K562 (cell line): ENCODE data around the gene ELAVL3. TPM values are rescaled to one million over a fixed set of nuclear protein-coding genes. Genes with fewer than 3 reads are reported as not detected.

Source experiments
- ATAC-seq: fragments of 200-7000 bp; cut with Tn5 transposase; 3 replicates; pipeline ENCODE4 v1.9.1; 2020; ENCODE audit warnings: moderate library complexity
- BruUV-seq: library from RNA; stranded (reverse); fragments of 400-500 nt; replicated peaks from 2 replicates; lab custom pipeline; 2021; lab: Mats Ljungman, UMichigan
- CTCF ChIA-PET: fragments of 300-600 bp; formaldehyde crosslinking; extraction: SDS; loops from one replicate; lab custom pipeline; 2021; ENCODE audit warnings: low intra/inter-chr PET ratio; lab: Yijun Ruan, JAX
- POLR2A ChIA-PET: fragments of 300-600, 350-650 bp; sonication (Branson Sonifier 250); formaldehyde crosslinking; extraction: SDS; loops from one replicate; lab custom pipeline; 2021; ENCODE audit warnings: antibody characterized with exemption, inconsistent platforms; lab: Yijun Ruan, JAX
- DNase-seq, 4 experiments: peaks; one replicate each; pipeline versions ENCODE4 v3.0.0 to v3.0.0-alpha.2; 2011 to 2018; ENCODE audit warnings: low spot score in 3 of 4, mixed read lengths in 3 of 4; ENCODE audit errors: extremely low read depth in 1 of 4
- FAIRE-seq: peaks from 2 replicates; lab custom pipeline; 2011; peaks lifted over from hg19 to GRCh38; lab: Jason Lieb, UNC
- H2AFZ ChIP-seq: 2 replicates; pipeline ENCODE4 v1.6.0; 2011; ENCODE audit warnings: low read depth, low read length, control low read depth, inconsistent platforms
- H3K27ac ChIP-seq: fragments of 200-600 bp; 3 replicates; pipeline ENCODE4 v1.8.0; 2011; ENCODE audit warnings: low read depth, mild to moderate bottlenecking, control low read depth, inconsistent platforms, low read length, moderate library complexity, mixed read lengths; ENCODE audit errors: extremely low read depth
- H3K27me3 ChIP-seq, 2 experiments: fragments of 300-600 bp in 1 of 2; 2 replicates in 1 of 2; 3 replicates in 1 of 2; pipeline versions ENCODE4 v1.6.0 to v1.8.0; 2011; ENCODE audit warnings: inconsistent platforms in 2 of 2, low read length in 2 of 2, mild to moderate bottlenecking in 1 of 2, mixed read lengths in 1 of 2, moderate library complexity in 1 of 2; ENCODE audit not compliant: control insufficient read depth in 2 of 2, insufficient read depth in 2 of 2
- H3K36me3 ChIP-seq: fragments of 300-600 bp; 3 replicates; pipeline ENCODE4 v1.8.0; 2011; ENCODE audit warnings: mild to moderate bottlenecking, low read length, inconsistent platforms; ENCODE audit not compliant: control insufficient read depth, insufficient read depth
- H3K4me1 ChIP-seq, 2 experiments: fragments of 200-600 bp in 1 of 2; replicated peaks in 1 of 2; 2 replicates in 1 of 2; 3 replicates in 1 of 2; pipeline versions ENCODE4 v1.5.1 to v1.8.0; 2011; ENCODE audit warnings: inconsistent platforms in 2 of 2, low read length in 2 of 2, mild to moderate bottlenecking in 1 of 2, mixed read lengths in 1 of 2, moderate library complexity in 1 of 2; ENCODE audit not compliant: control insufficient read depth in 2 of 2, insufficient read depth in 2 of 2
- H3K4me2 ChIP-seq: 2 replicates; pipeline ENCODE4 v1.6.1; 2011; ENCODE audit warnings: low read length, control low read depth, inconsistent platforms, mixed read lengths; ENCODE audit not compliant: insufficient read depth
- H3K4me3 ChIP-seq: fragments of 200-600 bp; sonication (generic), shearing (Covaris generic); 2 replicates; pipeline ENCODE4 v1.5.1; 2016; ENCODE audit warnings: control low read depth, inconsistent platforms
- H3K79me2 ChIP-seq: fragments of 200-600 bp; 3 replicates; pipeline ENCODE4 v1.8.0; 2011; ENCODE audit warnings: low read length, inconsistent platforms; ENCODE audit not compliant: control insufficient read depth, insufficient read depth
- H3K9ac ChIP-seq, 2 experiments: 2 replicates each; pipeline versions ENCODE4 v1.6.0 to v1.6.1; 2011; ENCODE audit warnings: low read depth in 2 of 2, low read length in 2 of 2, control low read depth in 1 of 2, inconsistent platforms in 1 of 2, mild to moderate bottlenecking in 1 of 2, mixed read lengths in 1 of 2; ENCODE audit not compliant: insufficient read depth in 1 of 2
- H3K9me1 ChIP-seq: one replicate; pipeline ENCODE4 v1.6.0; 2011; ENCODE audit warnings: inconsistent platforms, mild to moderate bottlenecking, low read length, moderate library complexity; ENCODE audit not compliant: control insufficient read depth, insufficient read depth
- H3K9me3 ChIP-seq: replicated peaks from 2 replicates; pipeline ENCODE4 v1.5.1; 2011; ENCODE audit warnings: low read depth, low read length, inconsistent platforms; ENCODE audit not compliant: control insufficient read depth, insufficient read depth
- H4K20me1 ChIP-seq: replicated peaks from 2 replicates; pipeline ENCODE4 v1.6.1; 2011; ENCODE audit warnings: low read length, inconsistent platforms, mixed read lengths; ENCODE audit not compliant: control insufficient read depth, insufficient read depth
- BRCA1 ChIP-seq, 2 experiments: fragments of 450-650 bp in 1 of 2; sonication (generic) in 1 of 2; formaldehyde crosslinking in 1 of 2; IDR thresholded peaks; 2 replicates each; pipeline versions ENCODE4 v1.5.0 to v1.6.1; 2017 to 2020; ENCODE audit warnings: mild to moderate bottlenecking in 1 of 2, missing genetic modification reagents in 1 of 2
- EWSR1 ChIP-seq: fragments of 450-650 bp; IDR thresholded peaks from 2 replicates; pipeline ENCODE4 v1.6.1; 2018; ENCODE audit warnings: borderline replicate concordance, mild to moderate bottlenecking, low read depth, moderate library complexity; ENCODE audit not compliant: partially characterized antibody
- HMGN3 ChIP-seq: IDR thresholded peaks from 2 replicates; pipeline ENCODE4 v1.6.1; 2011; ENCODE audit warnings: borderline replicate concordance, low read depth, mild to moderate bottlenecking, mixed read lengths, low read length; ENCODE audit not compliant: insufficient read length; ENCODE audit errors: extremely low read depth
- KLF10 ChIP-seq: fragments of 250-450 bp; sonication (Bioruptor Pico); IDR thresholded peaks from 2 replicates; pipeline ENCODE4 v1.6.1; 2021; ENCODE audit warnings: matching md5 sums
- NRF1 ChIP-seq, 2 experiments: fragments of 450-650 bp; IDR thresholded peaks in 1 of 2; conservative IDR thresholded peaks in 1 of 2; 2 replicates each; pipeline ENCODE4 v1.6.1; 2014; ENCODE audit warnings: mild to moderate bottlenecking in 2 of 2
- POLR2AphosphoS2 ChIP-seq: IDR thresholded peaks from 2 replicates; pipeline ENCODE4 v1.6.1; 2012; ENCODE audit warnings: low read length, improper control_type of control experiment
- SRF ChIP-seq, 2 experiments: fragments of 250-450, 450-650 bp in 1 of 2; sonication (Bioruptor Pico) in 1 of 2; sonication (generic) in 1 of 2; formaldehyde crosslinking; IDR thresholded peaks; 2 replicates each; pipeline versions ENCODE4 v1.5.0 to v1.5.1; 2020 to 2022; ENCODE audit warnings: mild to moderate bottlenecking in 1 of 2, missing genetic modification reagents in 1 of 2
- ZBTB1 ChIP-seq: sonication (generic); formaldehyde crosslinking; IDR thresholded peaks from 2 replicates; pipeline ENCODE4 v1.8.1; 2023; ENCODE audit warnings: missing genetic modification reagents, low read depth, mild to moderate bottlenecking, borderline replicate concordance
- ZNF24 ChIP-seq: fragments of 450-650 bp; IDR thresholded peaks from 2 replicates; pipeline ENCODE4 v1.6.1; 2016
- WGBS: fragments of 100-300 bp; shearing (Covaris generic); methylation state at CpG from one replicate; pipeline ENCODE4 v1.1.6; 2016; ENCODE audit warnings: low coverage, mixed read lengths; ENCODE audit not compliant: insufficient coverage; ENCODE audit errors: missing lambda C conversion rate; 5-methylcytosine and 5-hydroxymethylcytosine counted together
- in situ Hi-C: fragments of 300-500 bp; cut with MboI; formaldehyde crosslinking; loops from 4 replicates; pipeline ENCODE4 v1.15.0; 2018; ENCODE audit warnings: inconsistent platforms, mixed read lengths
- intact Hi-C: fragments of 100-400 bp; cut with micrococcal nuclease; formaldehyde crosslinking; loops from 2 replicates; pipeline ENCODE4 v1.14.2; 2022
- polyA plus RNA-seq, 8 experiments: library from polyadenylated mRNA; depleted of rRNA in 4 of 8; stranded (reverse) in 5 of 8; unstranded in 3 of 8; fragments of >200 nt; fragmentation: Nextera tagmentation in 2 of 8; fragmentation: Illumina TruSeq in 1 of 8; extraction: Ambion mirVana in 2 of 8; extraction: Trizol in 1 of 8; gene quantifications; 2 replicates each; pipeline versions ENCODE4 v1.2.1 to v1.2.3, GENCODE V29; 2011 to 2014; ENCODE audit warnings: inconsistent platforms in 1 of 8, missing spikeins in 1 of 8
- total RNA-seq, 7 experiments: library from RNA; depleted of rRNA in 6 of 7; stranded (reverse); fragments of >200 nt in 6 of 7; fragmentation: Illumina TruSeq in 2 of 7; extraction: Trizol in 2 of 7; gene quantifications; 2 replicates each; pipeline versions ENCODE4 v1.2.1 to v1.2.3, GENCODE V29; 2011 to 2021; ENCODE audit warnings: low replicate concordance in 1 of 7
- TF ChIP-seq, protein P1 (sequence below): fragments of 450-650 bp; IDR thresholded peaks from 2 replicates; pipeline ENCODE4 v1.7.1; 2018; ENCODE audit warnings: mild to moderate bottlenecking, low read depth; ENCODE audit not compliant: partially characterized antibody
- TF ChIP-seq, protein P2 (sequence below): sonication (generic); formaldehyde crosslinking; IDR thresholded peaks from 2 replicates; pipeline ENCODE4 v1.8.0; 2023; ENCODE audit warnings: mild to moderate bottlenecking, missing genetic modification reagents
- TF ChIP-seq, protein P3 (sequence below), 2 experiments: IDR thresholded peaks; 2 replicates each; pipeline ENCODE4 v1.6.1; 2011; ENCODE audit warnings: borderline replicate concordance in 1 of 2, control low read depth in 1 of 2, low read depth in 1 of 2, low read length in 1 of 2, mild to moderate bottlenecking in 1 of 2, mixed read lengths in 1 of 2, moderate library complexity in 1 of 2; ENCODE audit not compliant: insufficient read depth in 1 of 2, insufficient read length in 1 of 2, poor library complexity in 1 of 2, severe bottlenecking in 1 of 2; ENCODE audit errors: extremely low read depth in 1 of 2

Gene ELAVL3
- total and polyA plus RNA-seq, 9 of the 15 experiments (the other 6 are each of a cell fraction or from before 2014, with no cell fraction given): not detected

GRCh38 chr19:11481534-11482383 is 913 bp upstream of the ELAVL3 start:
- ATAC-seq: peak; percentile 91
- in situ Hi-C loops (no loop called here), intact Hi-C loops (loop anchor here (2.0 to 10.0 kb wide), 3 partner anchors 29 to 187 kb away; partner anchors contain the start of genes EPOR and TSPAN16)
- peak overlapping the region in 1 of 2 experiments; percentile 81; a peak in 2 of 4 replicates for H3K9ac ChIP-seq
- DNase-seq: peak; percentile 91 to 95 (median 94)
- peak overlapping the region; percentile 51 for H3K4me2 ChIP-seq
- no peaks in the 10 kb centered on the region for H3K36me3 ChIP-seq
- H3K4me1 ChIP-seq: peaks cover 9 to 62% of the 10 kb centered on the region in 2 experiments; a peak in 4 of 5 replicates
- 2% methylated on average over 43 of the region's 50 CpGs for WGBS
- no peaks in the 10 kb centered on the region for H3K9me1 ChIP-seq
- H3K4me3 ChIP-seq: peak overlapping the region; percentile 39
- no TSS peak for BruUV-seq
- no peaks in the 10 kb centered on the region for H3K79me2 ChIP-seq
- peak; percentile 97 for FAIRE-seq
- H4K20me1 ChIP-seq: no peaks in the 10 kb centered on the region; the same call in 1 of the 2 replicates
- CTCF ChIA-PET: interaction anchor here (0.5 to 2.2 kb wide), 7 partner anchors 14 to 355 kb away, joined by 3 to 15 read pairs (median 3); no protein-coding TSS in a partner anchor
- H3K9me3 ChIP-seq: no peaks in the 10 kb centered on the region
- peak overlapping the region; percentile 40; the same call in 1 of the 3 replicates for H3K27ac ChIP-seq
- peak overlapping the region; percentile 87 for H2AFZ ChIP-seq
- H3K27me3 ChIP-seq: no peaks in the 10 kb centered on the region; a peak in 1 of 5 replicates
- POLR2A ChIA-PET: interaction anchor here (0.5 to 1.1 kb wide), 3 partner anchors 33 to 195 kb away, joined by 3 to 4 read pairs (median 3); no protein-coding TSS in a partner anchor
- TF ChIP-seq POLR2AphosphoS2 (no peak), HMGN3 (peak; percentile 37), ZBTB1 (CRISPR knock-in tag) (no peak), EWSR1 (no peak), NRF1 (conservative IDR thresholded peaks at IDR 0.05 in 1 of 2, IDR thresholded peaks at IDR 0.05 in 1 of 2) (peak; percentile 80 to 82), SRF (CRISPR knock-in tag; IDR thresholded peaks at IDR 0.05) (no peak; a peak in 1 of 4 replicates), BRCA1 (IDR thresholded peaks at IDR 0.05) (no peak), BRCA1 (CRISPR knock-in tag; IDR thresholded peaks at IDR 0.05) (no peak), KLF10 (CRISPR knock-in tag) (no peak), ZNF24 (no peak)
- TF ChIP-seq, protein P1, sequence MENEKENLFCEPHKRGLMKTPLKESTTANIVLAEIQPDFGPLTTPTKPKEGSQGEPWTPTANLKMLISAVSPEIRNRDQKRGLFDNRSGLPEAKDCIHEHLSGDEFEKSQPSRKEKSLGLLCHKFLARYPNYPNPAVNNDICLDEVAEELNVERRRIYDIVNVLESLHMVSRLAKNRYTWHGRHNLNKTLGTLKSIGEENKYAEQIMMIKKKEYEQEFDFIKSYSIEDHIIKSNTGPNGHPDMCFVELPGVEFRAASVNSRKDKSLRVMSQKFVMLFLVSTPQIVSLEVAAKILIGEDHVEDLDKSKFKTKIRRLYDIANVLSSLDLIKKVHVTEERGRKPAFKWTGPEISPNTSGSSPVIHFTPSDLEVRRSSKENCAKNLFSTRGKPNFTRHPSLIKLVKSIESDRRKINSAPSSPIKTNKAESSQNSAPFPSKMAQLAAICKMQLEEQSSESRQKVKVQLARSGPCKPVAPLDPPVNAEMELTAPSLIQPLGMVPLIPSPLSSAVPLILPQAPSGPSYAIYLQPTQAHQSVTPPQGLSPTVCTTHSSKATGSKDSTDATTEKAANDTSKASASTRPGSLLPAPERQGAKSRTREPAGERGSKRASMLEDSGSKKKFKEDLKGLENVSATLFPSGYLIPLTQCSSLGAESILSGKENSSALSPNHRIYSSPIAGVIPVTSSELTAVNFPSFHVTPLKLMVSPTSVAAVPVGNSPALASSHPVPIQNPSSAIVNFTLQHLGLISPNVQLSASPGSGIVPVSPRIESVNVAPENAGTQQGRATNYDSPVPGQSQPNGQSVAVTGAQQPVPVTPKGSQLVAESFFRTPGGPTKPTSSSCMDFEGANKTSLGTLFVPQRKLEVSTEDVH: no peak
- TF ChIP-seq, protein P2, sequence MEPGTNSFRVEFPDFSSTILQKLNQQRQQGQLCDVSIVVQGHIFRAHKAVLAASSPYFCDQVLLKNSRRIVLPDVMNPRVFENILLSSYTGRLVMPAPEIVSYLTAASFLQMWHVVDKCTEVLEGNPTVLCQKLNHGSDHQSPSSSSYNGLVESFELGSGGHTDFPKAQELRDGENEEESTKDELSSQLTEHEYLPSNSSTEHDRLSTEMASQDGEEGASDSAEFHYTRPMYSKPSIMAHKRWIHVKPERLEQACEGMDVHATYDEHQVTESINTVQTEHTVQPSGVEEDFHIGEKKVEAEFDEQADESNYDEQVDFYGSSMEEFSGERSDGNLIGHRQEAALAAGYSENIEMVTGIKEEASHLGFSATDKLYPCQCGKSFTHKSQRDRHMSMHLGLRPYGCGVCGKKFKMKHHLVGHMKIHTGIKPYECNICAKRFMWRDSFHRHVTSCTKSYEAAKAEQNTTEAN (CRISPR knock-in tag): no peak
- TF ChIP-seq, protein P3, sequence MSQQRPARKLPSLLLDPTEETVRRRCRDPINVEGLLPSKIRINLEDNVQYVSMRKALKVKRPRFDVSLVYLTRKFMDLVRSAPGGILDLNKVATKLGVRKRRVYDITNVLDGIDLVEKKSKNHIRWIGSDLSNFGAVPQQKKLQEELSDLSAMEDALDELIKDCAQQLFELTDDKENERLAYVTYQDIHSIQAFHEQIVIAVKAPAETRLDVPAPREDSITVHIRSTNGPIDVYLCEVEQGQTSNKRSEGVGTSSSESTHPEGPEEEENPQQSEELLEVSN (IDR thresholded peaks at IDR 0.05; ENCODE audit: borderline replicate concordance in 1 of 2, extremely low read depth in 1 of 2, insufficient read depth in 1 of 2, insufficient read length in 1 of 2, low read depth in 1 of 2, low read length in 1 of 2, poor library complexity in 1 of 2, severe bottlenecking in 1 of 2): peak; percentile 63 to 86
